HL-60 (cell line): ENCODE data around the gene HES5.
"Not testable (repeated sequence)": the region's sequence is repeated elsewhere in the genome, so short reads cannot be mapped to it uniquely, and the experiment has no call there.

Experiments
- POLR2AphosphoS5 ChIP-seq: IDR thresholded peaks from 2 replicates; pipeline ENCODE4 v1.6.1; 2012; ENCODE audit warnings: low read depth
- SPI1 ChIP-seq: IDR thresholded peaks from 2 replicates; pipeline ENCODE4 v1.6.1; 2012; ENCODE audit warnings: low read depth, mild to moderate bottlenecking, borderline replicate concordance
- TF ChIP-seq, protein P1 (sequence below): IDR thresholded peaks from one replicate; pipeline ENCODE4 v1.5.1; 2011; ENCODE audit warnings: low read length, control low read depth, inconsistent platforms; ENCODE audit not compliant: insufficient read depth
- TF ChIP-seq, protein P2 (sequence below): IDR thresholded peaks from 2 replicates; pipeline ENCODE4 v1.6.1; 2012; ENCODE audit warnings: low read depth; ENCODE audit not compliant: insufficient replicate concordance

DNA sequence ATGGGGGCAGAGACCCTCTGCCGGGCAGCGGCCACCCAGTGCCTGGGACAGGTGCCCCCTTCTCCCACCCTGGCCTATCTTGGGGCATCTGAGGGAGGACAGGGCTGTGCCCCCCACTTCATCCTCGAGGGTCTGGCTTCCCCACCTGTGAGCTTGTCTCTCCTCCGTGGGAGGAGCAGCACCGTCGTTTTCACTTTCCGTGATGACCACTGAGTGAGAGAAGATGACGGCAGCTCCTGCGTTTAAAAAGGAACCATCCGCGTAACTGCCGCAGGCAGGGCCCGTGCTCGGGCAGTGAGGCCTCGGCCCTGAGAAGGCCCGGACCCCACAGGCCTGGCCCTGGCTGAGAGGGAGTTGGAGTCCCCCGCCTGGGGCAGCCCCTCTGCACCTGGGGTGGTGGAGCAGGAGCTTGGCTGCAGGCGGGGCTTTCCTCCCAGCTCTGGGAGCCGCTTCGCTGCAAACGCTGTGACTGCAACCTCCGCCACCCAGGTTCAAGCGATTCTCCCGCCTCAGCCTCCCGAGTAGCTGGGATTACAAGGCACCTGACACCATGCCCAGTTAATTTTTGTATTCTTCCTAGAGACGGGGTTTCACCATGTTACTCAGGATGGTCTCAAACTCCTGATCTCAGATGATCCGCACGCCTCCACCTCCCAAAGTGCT is 19.4 kb upstream of the HES5 start:
- not testable (repeated sequence) for TF ChIP-seq SPI1, POLR2AphosphoS5
- TF ChIP-seq, protein P1, sequence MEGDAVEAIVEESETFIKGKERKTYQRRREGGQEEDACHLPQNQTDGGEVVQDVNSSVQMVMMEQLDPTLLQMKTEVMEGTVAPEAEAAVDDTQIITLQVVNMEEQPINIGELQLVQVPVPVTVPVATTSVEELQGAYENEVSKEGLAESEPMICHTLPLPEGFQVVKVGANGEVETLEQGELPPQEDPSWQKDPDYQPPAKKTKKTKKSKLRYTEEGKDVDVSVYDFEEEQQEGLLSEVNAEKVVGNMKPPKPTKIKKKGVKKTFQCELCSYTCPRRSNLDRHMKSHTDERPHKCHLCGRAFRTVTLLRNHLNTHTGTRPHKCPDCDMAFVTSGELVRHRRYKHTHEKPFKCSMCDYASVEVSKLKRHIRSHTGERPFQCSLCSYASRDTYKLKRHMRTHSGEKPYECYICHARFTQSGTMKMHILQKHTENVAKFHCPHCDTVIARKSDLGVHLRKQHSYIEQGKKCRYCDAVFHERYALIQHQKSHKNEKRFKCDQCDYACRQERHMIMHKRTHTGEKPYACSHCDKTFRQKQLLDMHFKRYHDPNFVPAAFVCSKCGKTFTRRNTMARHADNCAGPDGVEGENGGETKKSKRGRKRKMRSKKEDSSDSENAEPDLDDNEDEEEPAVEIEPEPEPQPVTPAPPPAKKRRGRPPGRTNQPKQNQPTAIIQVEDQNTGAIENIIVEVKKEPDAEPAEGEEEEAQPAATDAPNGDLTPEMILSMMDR = not testable (repeated sequence)
- TF ChIP-seq, protein P2, sequence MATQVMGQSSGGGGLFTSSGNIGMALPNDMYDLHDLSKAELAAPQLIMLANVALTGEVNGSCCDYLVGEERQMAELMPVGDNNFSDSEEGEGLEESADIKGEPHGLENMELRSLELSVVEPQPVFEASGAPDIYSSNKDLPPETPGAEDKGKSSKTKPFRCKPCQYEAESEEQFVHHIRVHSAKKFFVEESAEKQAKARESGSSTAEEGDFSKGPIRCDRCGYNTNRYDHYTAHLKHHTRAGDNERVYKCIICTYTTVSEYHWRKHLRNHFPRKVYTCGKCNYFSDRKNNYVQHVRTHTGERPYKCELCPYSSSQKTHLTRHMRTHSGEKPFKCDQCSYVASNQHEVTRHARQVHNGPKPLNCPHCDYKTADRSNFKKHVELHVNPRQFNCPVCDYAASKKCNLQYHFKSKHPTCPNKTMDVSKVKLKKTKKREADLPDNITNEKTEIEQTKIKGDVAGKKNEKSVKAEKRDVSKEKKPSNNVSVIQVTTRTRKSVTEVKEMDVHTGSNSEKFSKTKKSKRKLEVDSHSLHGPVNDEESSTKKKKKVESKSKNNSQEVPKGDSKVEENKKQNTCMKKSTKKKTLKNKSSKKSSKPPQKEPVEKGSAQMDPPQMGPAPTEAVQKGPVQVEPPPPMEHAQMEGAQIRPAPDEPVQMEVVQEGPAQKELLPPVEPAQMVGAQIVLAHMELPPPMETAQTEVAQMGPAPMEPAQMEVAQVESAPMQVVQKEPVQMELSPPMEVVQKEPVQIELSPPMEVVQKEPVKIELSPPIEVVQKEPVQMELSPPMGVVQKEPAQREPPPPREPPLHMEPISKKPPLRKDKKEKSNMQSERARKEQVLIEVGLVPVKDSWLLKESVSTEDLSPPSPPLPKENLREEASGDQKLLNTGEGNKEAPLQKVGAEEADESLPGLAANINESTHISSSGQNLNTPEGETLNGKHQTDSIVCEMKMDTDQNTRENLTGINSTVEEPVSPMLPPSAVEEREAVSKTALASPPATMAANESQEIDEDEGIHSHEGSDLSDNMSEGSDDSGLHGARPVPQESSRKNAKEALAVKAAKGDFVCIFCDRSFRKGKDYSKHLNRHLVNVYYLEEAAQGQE = not testable (repeated sequence)
